Measurements from ENCODE around the gene MPRIP. TPM values are rescaled to one million over a fixed set of nuclear protein-coding genes. Genes with fewer than 3 reads are reported as not detected.
"Not testable (repeated sequence)": the region's sequence is repeated elsewhere in the genome, so short reads cannot be mapped to it uniquely, and the experiment has no call there.

Gene MPRIP
- total RNA-seq = 100 to 1,000 TPM; 204 to 207 TPM

GRCh38 chr17:17042384-17042736, at the start of gene MPRIP:
Gene MPRIP, plus strand, starts transcription at chr17:17042457. Its CDS starts 392 bp downstream, at chr17:17042849.
- Mint-ChIP-seq H3K36me3 (ENCODE audit: low read depth) (peaks cover 7% of the 10 kb centered on the region), H3K9me3 (no peaks in the 10 kb centered on the region), H3K4me3 (peak within 1 kb of the TSS; percentile 87), H3K4me1 (peaks cover 34% of the 10 kb centered on the region), H3K27me3 (no peaks in the 10 kb centered on the region), H3K27ac (peak within 1 kb of the TSS; percentile 82)
- peak; percentile 10 for ATAC-seq (replicated peaks)

- Mint-ChIP-seq H3K27ac (no peak overlapping the region), H3K4me3 (no peak overlapping the region), H3K9me3 (no peaks in the 10 kb centered on the region), H3K27me3 (no peaks in the 10 kb centered on the region), H3K36me3 (ENCODE audit: low read depth) (no peaks in the 10 kb centered on the region), H3K4me1 (peaks cover 11% of the 10 kb centered on the region)
- no peak for ATAC-seq (replicated peaks)
Measured at GRCh38 chr17:16994631-16995030, 47.6 kb upstream of the MPRIP start.

GRCh38 chr17:16995930-16996329, 46.3 kb upstream of the MPRIP start:
- no peak for ATAC-seq (replicated peaks)
- Mint-ChIP-seq H3K27me3 (no peaks in the 10 kb centered on the region), H3K4me3 (no peak overlapping the region), H3K27ac (no peak overlapping the region), H3K9me3 (no peaks in the 10 kb centered on the region), H3K4me1 (no peaks in the 10 kb centered on the region), H3K36me3 (ENCODE audit: low read depth) (no peaks in the 10 kb centered on the region)

- H3K27me3 Mint-ChIP-seq; H3K4me1 Mint-ChIP-seq; ATAC-seq (replicated peaks); H3K27ac Mint-ChIP-seq; H3K9me3 Mint-ChIP-seq; H3K4me3 Mint-ChIP-seq; H3K36me3 Mint-ChIP-seq (ENCODE audit: low read depth): not testable (repeated sequence)
Measured at GRCh38 chr17:16996726-16997125, 45.5 kb upstream of the MPRIP start.

- Mint-ChIP-seq H3K4me1 (no peaks in the 10 kb centered on the region), H3K4me3 (no peak overlapping the region), H3K27me3 (no peaks in the 10 kb centered on the region), H3K9me3 (no peaks in the 10 kb centered on the region), H3K36me3 (ENCODE audit: low read depth) (no peaks in the 10 kb centered on the region), H3K27ac (no peak overlapping the region)
- peak; percentile 91 for ATAC-seq (replicated peaks)
Measured at GRCh38 chr17:16997514-16998429, 44.5 kb upstream of the MPRIP start.

- Mint-ChIP-seq H3K36me3 (ENCODE audit: low read depth) (no peaks in the 10 kb centered on the region), H3K9me3 (no peaks in the 10 kb centered on the region), H3K4me3 (no peak overlapping the region), H3K27me3 (no peaks in the 10 kb centered on the region), H3K4me1 (no peaks in the 10 kb centered on the region), H3K27ac (no peak overlapping the region)
- no peak for ATAC-seq (replicated peaks)
Measured at GRCh38 chr17:16999931-17000625, 42.2 kb upstream of the MPRIP start.

- no peak overlapping the region for H3K4me3 Mint-ChIP-seq
- ATAC-seq (replicated peaks) = no peak
- H3K27ac Mint-ChIP-seq = no peak overlapping the region
- no peaks in the 10 kb centered on the region for H3K36me3 Mint-ChIP-seq (ENCODE audit: low read depth)
- H3K9me3 Mint-ChIP-seq = no peaks in the 10 kb centered on the region
- H3K27me3 Mint-ChIP-seq = no peaks in the 10 kb centered on the region
- H3K4me1 Mint-ChIP-seq = no peaks in the 10 kb centered on the region
Measured at GRCh38 chr17:17001076-17001777, 41.0 kb upstream of the MPRIP start.

- no peaks in the 10 kb centered on the region for H3K4me1 Mint-ChIP-seq
- H3K27me3 Mint-ChIP-seq = no peaks in the 10 kb centered on the region
- peak; percentile 88 for ATAC-seq (replicated peaks)
- no peak overlapping the region for H3K27ac Mint-ChIP-seq
- no peaks in the 10 kb centered on the region for H3K36me3 Mint-ChIP-seq (ENCODE audit: low read depth)
- H3K9me3 Mint-ChIP-seq = no peaks in the 10 kb centered on the region
- no peak overlapping the region for H3K4me3 Mint-ChIP-seq
Measured at GRCh38 chr17:17001874-17002520, 40.3 kb upstream of the MPRIP start.

GRCh38 chr17:17002731-17003715, 39.2 kb upstream of the MPRIP start:
- H3K9me3 Mint-ChIP-seq; H3K27ac Mint-ChIP-seq; H3K4me1 Mint-ChIP-seq; H3K27me3 Mint-ChIP-seq; ATAC-seq (replicated peaks); H3K4me3 Mint-ChIP-seq; H3K36me3 Mint-ChIP-seq (ENCODE audit: low read depth): not testable (repeated sequence)

GRCh38 chr17:17004251-17004996, 37.8 kb upstream of the MPRIP start:
- H3K36me3 Mint-ChIP-seq (ENCODE audit: low read depth) = no peaks in the 10 kb centered on the region
- H3K27ac Mint-ChIP-seq = peak overlapping the region; percentile 68
- no peak overlapping the region for H3K4me3 Mint-ChIP-seq

GRCh38 chr17:17004997-17005614, 37.2 kb upstream of the MPRIP start:
- not testable (repeated sequence) for ATAC-seq (replicated peaks); H3K4me3 Mint-ChIP-seq; H3K27me3 Mint-ChIP-seq; H3K4me1 Mint-ChIP-seq; H3K36me3 Mint-ChIP-seq (ENCODE audit: low read depth); H3K9me3 Mint-ChIP-seq
- peak overlapping the region; percentile 68 for H3K27ac Mint-ChIP-seq

More at GRCh38 chr17:17004251-17004996, 37.8 kb upstream of the MPRIP start:
- Mint-ChIP-seq H3K27me3 (no peaks in the 10 kb centered on the region), H3K4me1 (no peaks in the 10 kb centered on the region), H3K9me3 (no peaks in the 10 kb centered on the region)
- no peak for ATAC-seq (replicated peaks)

- not testable (repeated sequence) for H3K9me3 Mint-ChIP-seq; H3K4me1 Mint-ChIP-seq; H3K4me3 Mint-ChIP-seq; ATAC-seq (replicated peaks); H3K27ac Mint-ChIP-seq; H3K27me3 Mint-ChIP-seq; H3K36me3 Mint-ChIP-seq (ENCODE audit: low read depth)
Measured at GRCh38 chr17:17007891-17008290, 34.4 kb upstream of the MPRIP start.

Measured in activated T-helper 17 cell treated with anti-CD3 and anti-CD28 coated beads, Interleukin-2, amount 50 U/mL, for 72 hours (primary cell).